IPS-20b (cell line): ENCODE results near the gene BORCS5.

Experiments used
- H3K27ac ChIP-seq: one replicate; pipeline ENCODE4 v1.5.1; 2013; ENCODE audit warnings: low read length
- H3K27me3 ChIP-seq: 2 replicates; pipeline ENCODE4 v1.6.1; 2013; ENCODE audit warnings: mild to moderate bottlenecking, low read length, inconsistent platforms; ENCODE audit not compliant: insufficient read depth
- H3K36me3 ChIP-seq: 2 replicates; pipeline ENCODE4 v1.6.1; 2013; ENCODE audit warnings: low read depth, mild to moderate bottlenecking, inconsistent platforms, low read length, moderate library complexity; ENCODE audit not compliant: insufficient read depth
- H3K4me1 ChIP-seq: 2 replicates; pipeline ENCODE4 v1.6.1; 2013; ENCODE audit warnings: mild to moderate bottlenecking, control low read depth, inconsistent platforms, low read length, moderate library complexity; ENCODE audit not compliant: insufficient read depth
- H3K4me3 ChIP-seq: 2 replicates; pipeline ENCODE4 v1.5.1; 2013; ENCODE audit warnings: mild to moderate bottlenecking, low read length, inconsistent platforms
- H3K9ac ChIP-seq: 2 replicates; pipeline ENCODE4 v1.6.1; 2013; ENCODE audit warnings: low read depth, mild to moderate bottlenecking, inconsistent platforms, low read length, moderate library complexity
- H3K9me3 ChIP-seq: 2 replicates; pipeline ENCODE4 v1.6.1; 2013; ENCODE audit warnings: mild to moderate bottlenecking, low read depth, low read length, inconsistent platforms; ENCODE audit not compliant: insufficient read depth

The BORCS5 gene

GRCh38 chr12:12423367-12423766 is 66.5 kb downstream of the BORCS5 start:
- H3K27me3 ChIP-seq = no peaks in the 10 kb centered on the region
- H3K36me3 ChIP-seq = no peaks in the 10 kb centered on the region
- H3K4me1 ChIP-seq = 0 out of 2 replicates have a peak, but pooled peaks cover 3% of the 10 kb centered on the region
- no peak overlapping the region for H3K9ac ChIP-seq
- H3K9me3 ChIP-seq = peaks cover 10% of the 10 kb centered on the region
- no peak overlapping the region for H3K4me3 ChIP-seq
- H3K27ac ChIP-seq = no peak overlapping the region

GRCh38 chr12:12425001-12425400 is 68.1 kb downstream of the BORCS5 start:
- Histone ChIP-seq H3K4me3 (no peak overlapping the region), H3K9ac (no peak overlapping the region), H3K36me3 (no peaks in the 10 kb centered on the region), H3K4me1 (0 out of 2 replicates have a peak, but pooled peaks cover 3% of the 10 kb centered on the region), H3K9me3 (peaks cover 10% of the 10 kb centered on the region; the same call in 1 of the 2 replicates), H3K27me3 (no peaks in the 10 kb centered on the region), H3K27ac (no peak overlapping the region)

- no peak overlapping the region for H3K27ac ChIP-seq
These were observed 68.7 kb downstream of the BORCS5 start for GRCh38 chr12:12425616-12426015.

GRCh38 chr12:12427568-12427967 is 70.7 kb downstream of the BORCS5 start:
- H3K27me3 ChIP-seq = no peaks in the 10 kb centered on the region
- no peak overlapping the region for H3K4me3 ChIP-seq
- H3K27ac ChIP-seq = no peak overlapping the region
- no peaks in the 10 kb centered on the region for H3K36me3 ChIP-seq
- H3K4me1 ChIP-seq = 0 out of 2 replicates have a peak, but pooled peaks cover 3% of the 10 kb centered on the region
- H3K9ac ChIP-seq = no peak overlapping the region
- peaks cover 10% of the 10 kb centered on the region; the same call in 1 of the 2 replicates for H3K9me3 ChIP-seq

More at GRCh38 chr12:12425616-12426015, 68.7 kb downstream of the BORCS5 start:
- Histone ChIP-seq H3K9me3 (peaks cover 10% of the 10 kb centered on the region; the same call in 1 of the 2 replicates), H3K36me3 (no peaks in the 10 kb centered on the region), H3K27me3 (no peaks in the 10 kb centered on the region), H3K4me1 (0 out of 2 replicates have a peak, but pooled peaks cover 3% of the 10 kb centered on the region), H3K4me3 (no peak overlapping the region), H3K9ac (no peak overlapping the region)

- Histone ChIP-seq H3K4me3 (no peak overlapping the region), H3K27ac (no peak overlapping the region), H3K4me1 (0 out of 2 replicates have a peak, but pooled peaks cover 3% of the 10 kb centered on the region), H3K36me3 (no peaks in the 10 kb centered on the region), H3K9me3 (peaks cover 10% of the 10 kb centered on the region; the same call in 1 of the 2 replicates), H3K27me3 (no peaks in the 10 kb centered on the region), H3K9ac (no peak overlapping the region)
These were observed 71.2 kb downstream of the BORCS5 start for GRCh38 chr12:12428047-12428446.

GRCh38 chr12:12428961-12429657 is 72.2 kb downstream of the BORCS5 start:
- no peaks in the 10 kb centered on the region for H3K27me3 ChIP-seq
- no peaks in the 10 kb centered on the region for H3K36me3 ChIP-seq
- H3K4me1 ChIP-seq = 0 out of 2 replicates have a peak, but pooled peaks cover 3% of the 10 kb centered on the region
- no peak overlapping the region for H3K27ac ChIP-seq
- peaks cover 1% of the 10 kb centered on the region; the same call in 1 of the 2 replicates for H3K9me3 ChIP-seq
- no peak overlapping the region for H3K4me3 ChIP-seq
- no peak overlapping the region for H3K9ac ChIP-seq

GRCh38 chr12:12432364-12432763 is 75.5 kb downstream of the BORCS5 start:
- H3K27ac ChIP-seq = no peak overlapping the region
- no peaks in the 10 kb centered on the region for H3K9me3 ChIP-seq
- no peaks in the 10 kb centered on the region for H3K36me3 ChIP-seq
- H3K4me3 ChIP-seq = no peak overlapping the region
- H3K9ac ChIP-seq = no peak overlapping the region
- H3K4me1 ChIP-seq = no peaks in the 10 kb centered on the region
- H3K27me3 ChIP-seq = no peaks in the 10 kb centered on the region

- Histone ChIP-seq H3K4me3 (no peak overlapping the region), H3K27ac (no peak overlapping the region), H3K27me3 (no peaks in the 10 kb centered on the region), H3K36me3 (no peaks in the 10 kb centered on the region), H3K4me1 (no peaks in the 10 kb centered on the region), H3K9ac (no peak overlapping the region), H3K9me3 (no peaks in the 10 kb centered on the region)
These were observed 76.4 kb downstream of the BORCS5 start for GRCh38 chr12:12433203-12433731.

- Histone ChIP-seq H3K27ac (no peak overlapping the region), H3K4me1 (no peaks in the 10 kb centered on the region), H3K27me3 (no peaks in the 10 kb centered on the region), H3K4me3 (no peak overlapping the region), H3K36me3 (no peaks in the 10 kb centered on the region), H3K9me3 (no peaks in the 10 kb centered on the region), H3K9ac (no peak overlapping the region)
These were observed 80.0 kb downstream of the BORCS5 start for GRCh38 chr12:12436831-12437345.

- Histone ChIP-seq H3K27ac (no peak overlapping the region), H3K27me3 (no peaks in the 10 kb centered on the region)
These were observed 82.8 kb downstream of the BORCS5 start for GRCh38 chr12:12439636-12440035.

GRCh38 chr12:12440784-12441428 is 84.0 kb downstream of the BORCS5 start:
- Histone ChIP-seq H3K9me3 (no peaks in the 10 kb centered on the region), H3K4me1 (no peaks in the 10 kb centered on the region), H3K27me3 (no peaks in the 10 kb centered on the region), H3K9ac (no peak overlapping the region), H3K27ac (no peak overlapping the region), H3K4me3 (no peak overlapping the region), H3K36me3 (no peaks in the 10 kb centered on the region)

More at GRCh38 chr12:12439636-12440035, 82.8 kb downstream of the BORCS5 start:
- H3K4me3 ChIP-seq = no peak overlapping the region
- no peaks in the 10 kb centered on the region for H3K36me3 ChIP-seq
- H3K9me3 ChIP-seq = no peaks in the 10 kb centered on the region
- no peaks in the 10 kb centered on the region for H3K4me1 ChIP-seq
- H3K9ac ChIP-seq = no peak overlapping the region
